Activated naive CD4-positive, alpha-beta T cell (primary cell): ENCODE results near the gene DARS1.
A peak's percentile ranks its signal among the peaks of the same experiment; 100 is the strongest.

Experiments used
- DNase-seq, 4 experiments: peaks; one replicate each; lab custom pipeline; 2025; lab: John Stamatoyannopoulos, UW

DARS1 gene

GRCh38 chr2:135985018-135985825 is at the start of gene DARS1:
TSS of gene DARS1 (minus strand) at chr2:135985626. CDS start at chr2:135985468, 158 bp downstream.
- DNase-seq, result peak; percentile 51 to 63 (median 56)

- no peak for DNase-seq
Observed at GRCh38 chr2:136034629-136035028, 49.2 kb upstream of the DARS1 start.

- no peak for DNase-seq
Observed at GRCh38 chr2:136032817-136033535, 47.5 kb upstream of the DARS1 start.

GRCh38 chr2:136032192-136032591 is 46.8 kb upstream of the DARS1 start:
- no peak for DNase-seq

GRCh38 chr2:136031711-136032110 is 46.3 kb upstream of the DARS1 start:
- DNase-seq, result no peak

GRCh38 chr2:136030406-136030805 is 45.0 kb upstream of the DARS1 start:
- no peak for DNase-seq

GRCh38 chr2:136029149-136029548 is 43.7 kb upstream of the DARS1 start:
- no peak for DNase-seq

GRCh38 chr2:136028001-136028400 is 42.6 kb upstream of the DARS1 start:
- DNase-seq, result no peak

- no peak for DNase-seq
Observed at GRCh38 chr2:136027112-136027511, 41.7 kb upstream of the DARS1 start.

GRCh38 chr2:136025057-136025973 is 39.9 kb upstream of the DARS1 start:
- peak in 2 of 4 experiments; percentile 7 to 26 for DNase-seq

- DNase-seq, result no peak
Observed at GRCh38 chr2:136024616-136025015, 39.2 kb upstream of the DARS1 start.

- no peak for DNase-seq
Observed at GRCh38 chr2:136024185-136024584, 38.8 kb upstream of the DARS1 start.

- no peak for DNase-seq
Observed at GRCh38 chr2:136023416-136023815, 38.0 kb upstream of the DARS1 start.

GRCh38 chr2:136022396-136023146 is 37.1 kb upstream of the DARS1 start:
- no peak for DNase-seq

GRCh38 chr2:136021976-136022375 is 36.5 kb upstream of the DARS1 start:
- no peak for DNase-seq

- DNase-seq, result no peak
Observed at GRCh38 chr2:136021406-136021805, 36.0 kb upstream of the DARS1 start.

GRCh38 chr2:136020831-136021230 is 35.4 kb upstream of the DARS1 start:
- DNase-seq, result no peak

- no peak for DNase-seq
Observed at GRCh38 chr2:136019825-136020224, 34.4 kb upstream of the DARS1 start.

GRCh38 chr2:136019306-136019705 is 33.9 kb upstream of the DARS1 start:
- DNase-seq, result no peak

GRCh38 chr2:136017786-136018185 is 32.4 kb upstream of the DARS1 start:
- no peak for DNase-seq

- DNase-seq, result no peak
Observed at GRCh38 chr2:136016836-136017235, 31.4 kb upstream of the DARS1 start.
